Ishikawa (cell line): Measurements from ENCODE around the gene XDH.

ENCODE experiments used
- CEBPB ChIP-seq: IDR thresholded peaks from 2 replicates; pipeline ENCODE4 v1.6.1; 2012
- CREB1 ChIP-seq: IDR thresholded peaks from 2 replicates; pipeline ENCODE4 v1.6.1; 2012; ENCODE audit warnings: low read depth
- EGR1 ChIP-seq: IDR thresholded peaks from 2 replicates; pipeline ENCODE4 v1.6.1; 2012
- EP300 ChIP-seq: IDR thresholded peaks from 2 replicates; pipeline ENCODE4 v1.6.1; 2012; ENCODE audit warnings: borderline replicate concordance
- FOXM1 ChIP-seq: IDR thresholded peaks from 2 replicates; pipeline ENCODE4 v1.6.1; 2012; ENCODE audit warnings: low read depth, borderline replicate concordance
- NFIC ChIP-seq: IDR thresholded peaks from 2 replicates; pipeline ENCODE4 v1.6.1; 2012
- RAD21 ChIP-seq: IDR thresholded peaks from 2 replicates; pipeline ENCODE4 v1.6.1; 2012; ENCODE audit warnings: low read depth
- TAF1 ChIP-seq: IDR thresholded peaks from 2 replicates; pipeline ENCODE4 v1.6.1; 2012; ENCODE audit warnings: low read depth, mild to moderate bottlenecking
- TEAD4 ChIP-seq: IDR thresholded peaks from 2 replicates; pipeline ENCODE4 v1.6.1; 2012
- YY1 ChIP-seq: IDR thresholded peaks from 2 replicates; pipeline ENCODE4 v1.6.1; 2012; ENCODE audit warnings: low read depth
- ZBTB7A ChIP-seq: IDR thresholded peaks from 2 replicates; pipeline ENCODE4 v1.6.1; 2012; ENCODE audit warnings: low read depth
- TF ChIP-seq, protein P1 (sequence below): IDR thresholded peaks from 2 replicates; pipeline ENCODE4 v1.6.1; 2012
- TF ChIP-seq, protein P2 (sequence below): IDR thresholded peaks from 2 replicates; pipeline ENCODE4 v1.6.1; 2012
- TF ChIP-seq, protein P3 (sequence below): IDR thresholded peaks from 2 replicates; pipeline ENCODE4 v1.6.1; 2012; ENCODE audit warnings: low read depth, mild to moderate bottlenecking

DNA sequence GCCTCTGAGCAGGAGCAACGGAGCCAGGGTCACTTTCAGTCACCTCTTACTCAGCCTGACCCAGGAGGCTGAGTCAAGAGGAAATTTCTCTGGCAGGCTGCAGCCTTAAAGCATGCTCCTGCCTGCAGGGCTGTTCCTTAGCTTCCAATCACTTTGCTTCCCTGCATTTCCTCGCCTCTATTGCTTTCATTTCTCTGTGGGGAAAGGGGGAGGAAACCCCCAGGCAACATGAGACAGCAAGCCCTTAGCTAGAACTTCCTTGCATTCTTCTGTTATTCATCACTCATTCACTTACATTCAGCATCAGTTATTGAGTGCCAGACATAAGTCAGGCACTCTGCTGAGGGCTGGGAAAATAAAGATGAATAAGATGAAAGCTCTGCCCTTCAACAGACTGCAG lies 13.0 kb downstream of the XDH start:
- no peak for TF ChIP-seq RAD21
- TF ChIP-seq TAF1: no peak
- TF ChIP-seq, protein P1, sequence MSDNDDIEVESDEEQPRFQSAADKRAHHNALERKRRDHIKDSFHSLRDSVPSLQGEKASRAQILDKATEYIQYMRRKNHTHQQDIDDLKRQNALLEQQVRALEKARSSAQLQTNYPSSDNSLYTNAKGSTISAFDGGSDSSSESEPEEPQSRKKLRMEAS: no peak
- TF ChIP-seq EP300: no peak
- TF ChIP-seq, protein P2, sequence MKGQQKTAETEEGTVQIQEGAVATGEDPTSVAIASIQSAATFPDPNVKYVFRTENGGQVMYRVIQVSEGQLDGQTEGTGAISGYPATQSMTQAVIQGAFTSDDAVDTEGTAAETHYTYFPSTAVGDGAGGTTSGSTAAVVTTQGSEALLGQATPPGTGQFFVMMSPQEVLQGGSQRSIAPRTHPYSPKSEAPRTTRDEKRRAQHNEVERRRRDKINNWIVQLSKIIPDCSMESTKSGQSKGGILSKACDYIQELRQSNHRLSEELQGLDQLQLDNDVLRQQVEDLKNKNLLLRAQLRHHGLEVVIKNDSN: no peak
- TF ChIP-seq FOXM1: no peak
- TF ChIP-seq, protein P3, sequence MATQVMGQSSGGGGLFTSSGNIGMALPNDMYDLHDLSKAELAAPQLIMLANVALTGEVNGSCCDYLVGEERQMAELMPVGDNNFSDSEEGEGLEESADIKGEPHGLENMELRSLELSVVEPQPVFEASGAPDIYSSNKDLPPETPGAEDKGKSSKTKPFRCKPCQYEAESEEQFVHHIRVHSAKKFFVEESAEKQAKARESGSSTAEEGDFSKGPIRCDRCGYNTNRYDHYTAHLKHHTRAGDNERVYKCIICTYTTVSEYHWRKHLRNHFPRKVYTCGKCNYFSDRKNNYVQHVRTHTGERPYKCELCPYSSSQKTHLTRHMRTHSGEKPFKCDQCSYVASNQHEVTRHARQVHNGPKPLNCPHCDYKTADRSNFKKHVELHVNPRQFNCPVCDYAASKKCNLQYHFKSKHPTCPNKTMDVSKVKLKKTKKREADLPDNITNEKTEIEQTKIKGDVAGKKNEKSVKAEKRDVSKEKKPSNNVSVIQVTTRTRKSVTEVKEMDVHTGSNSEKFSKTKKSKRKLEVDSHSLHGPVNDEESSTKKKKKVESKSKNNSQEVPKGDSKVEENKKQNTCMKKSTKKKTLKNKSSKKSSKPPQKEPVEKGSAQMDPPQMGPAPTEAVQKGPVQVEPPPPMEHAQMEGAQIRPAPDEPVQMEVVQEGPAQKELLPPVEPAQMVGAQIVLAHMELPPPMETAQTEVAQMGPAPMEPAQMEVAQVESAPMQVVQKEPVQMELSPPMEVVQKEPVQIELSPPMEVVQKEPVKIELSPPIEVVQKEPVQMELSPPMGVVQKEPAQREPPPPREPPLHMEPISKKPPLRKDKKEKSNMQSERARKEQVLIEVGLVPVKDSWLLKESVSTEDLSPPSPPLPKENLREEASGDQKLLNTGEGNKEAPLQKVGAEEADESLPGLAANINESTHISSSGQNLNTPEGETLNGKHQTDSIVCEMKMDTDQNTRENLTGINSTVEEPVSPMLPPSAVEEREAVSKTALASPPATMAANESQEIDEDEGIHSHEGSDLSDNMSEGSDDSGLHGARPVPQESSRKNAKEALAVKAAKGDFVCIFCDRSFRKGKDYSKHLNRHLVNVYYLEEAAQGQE: no peak
- no peak for TF ChIP-seq EGR1
- TF ChIP-seq YY1: no peak
- no peak for TF ChIP-seq CEBPB
- TF ChIP-seq TEAD4: no peak
- TF ChIP-seq ZBTB7A: no peak
- TF ChIP-seq NFIC: no peak
- no peak for TF ChIP-seq CREB1
